Neural cell (in vitro differentiated cells): ENCODE measurements around the gene TMEM255B. TPM values are rescaled to one million over a fixed set of nuclear protein-coding genes. Genes with fewer than 3 reads are reported as not detected.

ENCODE experiments used
- H2AFZ ChIP-seq: fragments of 200-600, 300-800 bp; sonication (generic), shearing (Covaris generic); 2 replicates; pipeline ENCODE4 v1.6.0; 2014; ENCODE audit warnings: low read depth, mild to moderate bottlenecking, antibody characterized with exemption, low read length, moderate library complexity
- H3F3A ChIP-seq: fragments of 200-600 bp; shearing (Covaris generic); 2 replicates; pipeline ENCODE4 v1.6.1; 2016; ENCODE audit warnings: mild to moderate bottlenecking, moderate library complexity, mixed read lengths, antibody characterized with exemption, low read length; ENCODE audit not compliant: insufficient read depth, poor library complexity, severe bottlenecking
- H3K27ac ChIP-seq: fragments of 200-600, 300-800 bp; sonication (generic), shearing (Covaris generic); 2 replicates; pipeline ENCODE4 v1.5.1; 2014; ENCODE audit warnings: mild to moderate bottlenecking, low read length, moderate library complexity
- H3K27me3 ChIP-seq: fragments of 300-800, 200-600 bp; sonication (generic), shearing (Covaris generic); 2 replicates; pipeline ENCODE4 v1.6.0; 2014; ENCODE audit warnings: mild to moderate bottlenecking, low read depth, low read length, moderate library complexity; ENCODE audit not compliant: insufficient read depth
- H3K36me3 ChIP-seq: fragments of 300-800, 200-600 bp; sonication (generic), shearing (Covaris generic); 2 replicates; pipeline ENCODE4 v1.5.1; 2014; ENCODE audit warnings: mild to moderate bottlenecking, antibody characterized with exemption, low read length, moderate library complexity; ENCODE audit not compliant: insufficient read depth
- H3K4me2 ChIP-seq: fragments of 300-800, 200-600 bp; sonication (generic), shearing (Covaris generic); 2 replicates; pipeline ENCODE4 v1.6.0; 2014; ENCODE audit warnings: mild to moderate bottlenecking, low read length
- H3K4me3 ChIP-seq: fragments of 300-800, 200-600 bp; sonication (generic), shearing (Covaris generic); 2 replicates; pipeline ENCODE4 v1.5.1; 2014; ENCODE audit warnings: mild to moderate bottlenecking, low read length, moderate library complexity
- H3K79me2 ChIP-seq: fragments of 200-600 bp; shearing (Covaris generic); replicated peaks from 2 replicates; pipeline ENCODE4 v1.6.0; 2014; ENCODE audit warnings: mild to moderate bottlenecking, low read length, moderate library complexity; ENCODE audit not compliant: insufficient read depth
- H3K9ac ChIP-seq: fragments of 300-800, 200-600 bp; sonication (generic), shearing (Covaris generic); 2 replicates; pipeline ENCODE4 v1.6.1; 2016; ENCODE audit warnings: mild to moderate bottlenecking, low read length, mixed read lengths
- H3K9me2 ChIP-seq: fragments of 200-600 bp; shearing (Covaris generic); 2 replicates; pipeline ENCODE4 v1.6.1; 2016; ENCODE audit warnings: mild to moderate bottlenecking, low read length, mixed read lengths; ENCODE audit not compliant: insufficient read depth
- H3K9me3 ChIP-seq: fragments of 200-600, 300-800 bp; sonication (generic), shearing (Covaris generic); 2 replicates; pipeline ENCODE4 v1.6.1; 2016; ENCODE audit warnings: mild to moderate bottlenecking, mixed run types, low read length, moderate library complexity, mixed read lengths
- H4K20me1 ChIP-seq: fragments of 200-600 bp; shearing (Covaris generic); 2 replicates; pipeline ENCODE4 v1.6.1; 2016; ENCODE audit warnings: mild to moderate bottlenecking, mixed run types; ENCODE audit not compliant: insufficient read depth
- EP300 ChIP-seq: fragments of 450-650 bp; conservative IDR thresholded peaks from 2 replicates; pipeline ENCODE4 v1.6.1; 2014; ENCODE audit warnings: antibody characterized with exemption, mild to moderate bottlenecking, moderate library complexity; ENCODE audit not compliant: poor library complexity, severe bottlenecking
- EZH2 ChIP-seq: fragments of 200-600, 300-800 bp; shearing (Covaris generic), sonication (generic); IDR thresholded peaks from 2 replicates; pipeline ENCODE4 v1.6.1; 2014; ENCODE audit warnings: antibody characterized with exemption, low read length, borderline replicate concordance, mild to moderate bottlenecking; ENCODE audit not compliant: insufficient read depth, poor library complexity, severe bottlenecking
- MXI1 ChIP-seq: fragments of 450-650 bp; conservative IDR thresholded peaks from 2 replicates; pipeline ENCODE4 v1.6.1; 2014; ENCODE audit warnings: antibody characterized with exemption, mild to moderate bottlenecking; ENCODE audit not compliant: poor library complexity, severe bottlenecking
- POLR2AphosphoS5 ChIP-seq: IDR thresholded peaks from 2 replicates; pipeline ENCODE4 v1.6.1; 2012
- RAD21 ChIP-seq: fragments of 450-650 bp; conservative IDR thresholded peaks from 2 replicates; pipeline ENCODE4 v1.6.1; 2014; ENCODE audit warnings: antibody characterized with exemption, mild to moderate bottlenecking, moderate library complexity
- SMC3 ChIP-seq: fragments of 450-650 bp; conservative IDR thresholded peaks from 2 replicates; pipeline ENCODE4 v1.6.1; 2014; ENCODE audit warnings: antibody characterized with exemption, mild to moderate bottlenecking, moderate library complexity; ENCODE audit not compliant: poor library complexity
- TAF1 ChIP-seq: IDR thresholded peaks from 2 replicates; pipeline ENCODE4 v1.6.1; 2012; ENCODE audit warnings: low read depth
- polyA plus RNA-seq: library from polyadenylated mRNA; depleted of rRNA; stranded (reverse); fragments of >200 nt; gene quantifications from 2 replicates; pipeline ENCODE4 v1.2.3, GENCODE V29; 2014
- TF ChIP-seq, protein P1 (sequence below): IDR thresholded peaks from 2 replicates; pipeline ENCODE4 v1.6.1; 2012; ENCODE audit warnings: borderline replicate concordance
- TF ChIP-seq, protein P2 (sequence below): fragments of 450-650 bp; IDR thresholded peaks from 2 replicates; pipeline ENCODE4 v1.5.1; 2014; ENCODE audit warnings: antibody characterized with exemption, mild to moderate bottlenecking, moderate library complexity; ENCODE audit not compliant: poor library complexity, severe bottlenecking

The TMEM255B gene
- polyA plus RNA-seq, 1 donor from 2014 or later = not detected

DNA sequence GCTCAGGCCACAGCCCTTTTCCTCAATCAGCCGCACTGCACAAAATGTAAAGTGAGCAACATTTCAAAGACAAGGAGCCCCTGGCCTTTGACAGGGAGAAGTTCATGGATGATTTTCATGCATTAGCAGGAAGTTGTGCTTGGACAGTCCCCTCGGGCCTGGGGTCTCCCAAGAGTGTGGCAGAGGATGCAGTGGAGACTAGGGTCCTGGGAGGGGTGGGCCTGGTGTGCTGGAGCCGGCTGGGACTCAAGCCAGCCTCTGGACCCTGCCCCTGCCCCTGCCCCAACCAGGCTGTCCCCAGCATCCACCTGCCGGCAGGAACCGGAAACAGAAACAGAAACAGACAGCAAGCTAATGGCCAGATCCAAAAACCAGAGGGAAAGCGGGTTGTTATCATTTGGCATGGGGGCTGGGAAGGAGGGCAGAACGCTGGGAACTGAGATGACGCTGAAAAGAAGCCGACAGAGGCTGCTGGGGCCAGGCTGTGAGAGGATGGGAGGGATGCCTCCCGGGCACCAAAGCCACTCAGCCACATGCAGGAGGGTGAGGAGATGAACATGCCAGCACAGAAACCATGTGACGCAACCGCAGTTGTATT lies 102.5 kb downstream of the TMEM255B start (continued):
- TF ChIP-seq EZH2 (no peak), RAD21 (no peak)

DNA sequence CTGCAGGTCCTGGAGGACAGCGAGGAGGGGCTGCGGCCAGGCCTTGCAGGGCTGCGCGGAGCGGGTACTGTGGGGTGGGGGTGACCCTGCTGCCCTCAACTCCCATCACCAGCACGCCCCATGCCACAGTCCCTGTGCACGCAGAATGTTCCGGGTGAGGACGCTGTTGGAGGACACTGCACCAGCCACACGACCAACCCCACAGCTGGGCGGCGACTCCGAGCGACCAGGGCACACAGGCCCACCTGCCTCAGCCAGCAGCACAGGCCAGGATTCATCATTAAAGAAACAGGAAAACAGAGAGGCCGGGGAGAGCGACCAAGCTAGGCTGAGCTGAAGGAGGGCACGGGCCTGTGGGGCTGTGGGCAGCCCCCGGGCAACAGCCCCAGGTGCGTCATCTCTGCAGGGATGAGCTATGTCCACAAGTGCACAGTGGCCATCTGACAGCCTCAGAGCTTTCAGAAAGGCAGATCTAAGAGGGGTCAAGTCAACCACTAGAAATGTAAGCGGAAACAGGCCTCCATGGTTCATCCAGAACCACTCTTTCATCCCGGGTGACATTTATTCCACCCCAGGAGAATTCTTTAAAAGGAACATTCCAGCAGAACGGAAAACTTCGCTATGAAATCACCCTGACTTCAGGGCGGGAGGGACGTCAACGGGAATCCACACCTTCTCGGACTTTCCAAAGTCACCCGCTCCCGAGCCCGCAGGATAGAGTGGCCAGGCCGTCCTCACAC lies 103.3 kb downstream of the TMEM255B start:
- no peaks in the 10 kb centered on the region for H3K9me3 ChIP-seq
- no peaks in the 10 kb centered on the region for H3K36me3 ChIP-seq
- no peaks in the 10 kb centered on the region for H3K27me3 ChIP-seq
- H3K4me3 ChIP-seq = peak overlapping the region; percentile 76
- no peak for TF ChIP-seq RAD21
- TF ChIP-seq POLR2AphosphoS5 = no peak
- TF ChIP-seq MXI1 = no peak
- TF ChIP-seq, protein P1, sequence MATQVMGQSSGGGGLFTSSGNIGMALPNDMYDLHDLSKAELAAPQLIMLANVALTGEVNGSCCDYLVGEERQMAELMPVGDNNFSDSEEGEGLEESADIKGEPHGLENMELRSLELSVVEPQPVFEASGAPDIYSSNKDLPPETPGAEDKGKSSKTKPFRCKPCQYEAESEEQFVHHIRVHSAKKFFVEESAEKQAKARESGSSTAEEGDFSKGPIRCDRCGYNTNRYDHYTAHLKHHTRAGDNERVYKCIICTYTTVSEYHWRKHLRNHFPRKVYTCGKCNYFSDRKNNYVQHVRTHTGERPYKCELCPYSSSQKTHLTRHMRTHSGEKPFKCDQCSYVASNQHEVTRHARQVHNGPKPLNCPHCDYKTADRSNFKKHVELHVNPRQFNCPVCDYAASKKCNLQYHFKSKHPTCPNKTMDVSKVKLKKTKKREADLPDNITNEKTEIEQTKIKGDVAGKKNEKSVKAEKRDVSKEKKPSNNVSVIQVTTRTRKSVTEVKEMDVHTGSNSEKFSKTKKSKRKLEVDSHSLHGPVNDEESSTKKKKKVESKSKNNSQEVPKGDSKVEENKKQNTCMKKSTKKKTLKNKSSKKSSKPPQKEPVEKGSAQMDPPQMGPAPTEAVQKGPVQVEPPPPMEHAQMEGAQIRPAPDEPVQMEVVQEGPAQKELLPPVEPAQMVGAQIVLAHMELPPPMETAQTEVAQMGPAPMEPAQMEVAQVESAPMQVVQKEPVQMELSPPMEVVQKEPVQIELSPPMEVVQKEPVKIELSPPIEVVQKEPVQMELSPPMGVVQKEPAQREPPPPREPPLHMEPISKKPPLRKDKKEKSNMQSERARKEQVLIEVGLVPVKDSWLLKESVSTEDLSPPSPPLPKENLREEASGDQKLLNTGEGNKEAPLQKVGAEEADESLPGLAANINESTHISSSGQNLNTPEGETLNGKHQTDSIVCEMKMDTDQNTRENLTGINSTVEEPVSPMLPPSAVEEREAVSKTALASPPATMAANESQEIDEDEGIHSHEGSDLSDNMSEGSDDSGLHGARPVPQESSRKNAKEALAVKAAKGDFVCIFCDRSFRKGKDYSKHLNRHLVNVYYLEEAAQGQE = no peak
- TF ChIP-seq, protein P2, sequence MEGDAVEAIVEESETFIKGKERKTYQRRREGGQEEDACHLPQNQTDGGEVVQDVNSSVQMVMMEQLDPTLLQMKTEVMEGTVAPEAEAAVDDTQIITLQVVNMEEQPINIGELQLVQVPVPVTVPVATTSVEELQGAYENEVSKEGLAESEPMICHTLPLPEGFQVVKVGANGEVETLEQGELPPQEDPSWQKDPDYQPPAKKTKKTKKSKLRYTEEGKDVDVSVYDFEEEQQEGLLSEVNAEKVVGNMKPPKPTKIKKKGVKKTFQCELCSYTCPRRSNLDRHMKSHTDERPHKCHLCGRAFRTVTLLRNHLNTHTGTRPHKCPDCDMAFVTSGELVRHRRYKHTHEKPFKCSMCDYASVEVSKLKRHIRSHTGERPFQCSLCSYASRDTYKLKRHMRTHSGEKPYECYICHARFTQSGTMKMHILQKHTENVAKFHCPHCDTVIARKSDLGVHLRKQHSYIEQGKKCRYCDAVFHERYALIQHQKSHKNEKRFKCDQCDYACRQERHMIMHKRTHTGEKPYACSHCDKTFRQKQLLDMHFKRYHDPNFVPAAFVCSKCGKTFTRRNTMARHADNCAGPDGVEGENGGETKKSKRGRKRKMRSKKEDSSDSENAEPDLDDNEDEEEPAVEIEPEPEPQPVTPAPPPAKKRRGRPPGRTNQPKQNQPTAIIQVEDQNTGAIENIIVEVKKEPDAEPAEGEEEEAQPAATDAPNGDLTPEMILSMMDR = no peak
- TF ChIP-seq TAF1 = no peak
- no peak for TF ChIP-seq EP300
- no peaks in the 10 kb centered on the region for H3K79me2 ChIP-seq
- peak overlapping the region; percentile 72 for H3K9ac ChIP-seq
- H3K27ac ChIP-seq = no peak overlapping the region
- no peaks in the 10 kb centered on the region for H3F3A ChIP-seq
- H3K9me2 ChIP-seq = no peaks in the 10 kb centered on the region
- H2AFZ ChIP-seq = no peak overlapping the region
- no peaks in the 10 kb centered on the region for H4K20me1 ChIP-seq
- peak overlapping the region; percentile 51 for H3K4me2 ChIP-seq

GRCh38 chr13:113862931-113863523 lies 104.0 kb downstream of the TMEM255B start:
- H3K9me2 ChIP-seq = no peaks in the 10 kb centered on the region
- no peak overlapping the region for H2AFZ ChIP-seq
- no peaks in the 10 kb centered on the region for H3K79me2 ChIP-seq
- H3F3A ChIP-seq = no peaks in the 10 kb centered on the region
- no peaks in the 10 kb centered on the region for H3K27me3 ChIP-seq
- H3K9ac ChIP-seq = peak overlapping the region; percentile 72
- H4K20me1 ChIP-seq = no peaks in the 10 kb centered on the region
- TF ChIP-seq MXI1 = no peak
- TF ChIP-seq, protein P2 = no peak
- TF ChIP-seq EZH2 = no peak
- TF ChIP-seq EP300 = no peak
- no peak for TF ChIP-seq RAD21
- TF ChIP-seq, protein P1 = no peak
- TF ChIP-seq TAF1 = no peak
- no peak for TF ChIP-seq SMC3
- no peak for TF ChIP-seq POLR2AphosphoS5
- H3K36me3 ChIP-seq = no peaks in the 10 kb centered on the region
- H3K9me3 ChIP-seq = no peaks in the 10 kb centered on the region
- peak overlapping the region; percentile 51 for H3K4me2 ChIP-seq
- peak overlapping the region; percentile 76 for H3K4me3 ChIP-seq
- no peak overlapping the region for H3K27ac ChIP-seq
